CD4-positive, alpha-beta T cell treated with Interleukin-4 for 4 hours (primary cell): Measurements from ENCODE around the gene CAVIN2.
"Not testable (repeated sequence)": the region's sequence is repeated elsewhere in the genome, so short reads cannot be mapped to it uniquely, and the experiment has no call there.

Experiments
- DNase-seq: peaks from one replicate; pipeline ENCODE4 v3.0.0-alpha.2; 2020

The CAVIN2 gene

GRCh38 chr2:191797942-191798876, 48.7 kb downstream of the CAVIN2 start:
- no peak for DNase-seq

DNA sequence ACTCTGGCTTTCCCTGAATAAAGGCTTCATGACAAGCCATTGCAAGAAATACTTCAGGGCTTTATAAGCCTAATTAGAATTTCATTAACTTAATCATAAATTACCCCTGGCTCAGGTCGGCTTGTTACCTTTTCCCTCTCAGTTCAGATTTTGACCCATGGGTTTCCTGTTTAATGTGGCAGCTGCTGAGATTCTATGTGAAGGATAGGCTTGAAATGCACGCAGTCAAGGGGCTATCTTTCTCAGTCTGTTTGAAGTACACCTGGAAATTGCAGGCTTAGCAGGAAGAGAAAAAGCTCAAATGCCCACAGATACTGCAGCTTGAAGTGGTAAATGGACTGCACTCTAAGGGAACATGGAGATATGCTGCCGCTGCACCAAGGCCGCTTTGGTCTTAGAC, 49.4 kb downstream of the CAVIN2 start:
- DNase-seq = no peak

GRCh38 chr2:191795715-191796114, 51.2 kb downstream of the CAVIN2 start:
- no peak for DNase-seq

- DNase-seq = no peak
Measured at GRCh38 chr2:191791953-191792560, 54.8 kb downstream of the CAVIN2 start.

DNA sequence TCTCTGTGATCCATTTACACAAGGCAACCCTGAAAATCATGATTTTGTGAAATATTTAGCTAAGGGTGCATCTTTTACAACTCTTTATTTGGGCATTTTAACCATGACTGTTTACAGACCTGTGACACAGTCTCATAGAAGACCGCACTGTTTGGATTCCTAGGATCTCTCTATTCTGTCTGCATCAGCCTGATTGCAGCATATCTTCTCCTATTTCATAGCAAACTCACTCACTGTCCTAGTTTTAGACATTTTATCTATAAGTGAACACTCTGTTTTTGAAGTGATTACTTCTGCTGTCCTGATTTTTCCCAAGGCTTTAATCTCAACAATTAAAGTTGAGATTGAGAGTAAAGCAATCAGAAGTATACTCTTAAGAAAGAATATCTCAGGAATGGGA, 56.2 kb downstream of the CAVIN2 start:
- no peak for DNase-seq

GRCh38 chr2:191789796-191790195, 57.1 kb downstream of the CAVIN2 start:
- DNase-seq = no peak

DNA sequence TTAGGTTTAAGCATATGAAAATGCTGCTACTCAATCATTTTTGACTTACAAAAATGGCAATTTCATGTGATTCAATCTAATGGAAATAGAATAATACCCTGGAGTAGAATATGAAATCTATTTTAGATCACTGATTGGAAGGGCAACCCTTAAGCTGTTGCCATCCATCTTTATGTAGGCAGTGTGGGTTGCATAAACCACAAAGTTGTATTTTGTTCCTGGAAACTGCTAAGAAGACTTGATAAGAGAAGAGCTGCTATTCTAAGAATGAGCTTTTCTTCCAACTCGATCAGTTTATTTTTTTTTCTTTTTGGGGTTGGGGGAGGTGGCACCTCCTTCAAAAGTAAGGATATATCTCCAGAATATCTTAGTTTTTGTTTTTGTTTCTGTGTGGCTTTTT, 60.2 kb downstream of the CAVIN2 start:
- DNase-seq = no peak

GRCh38 chr2:191785651-191786050, 61.2 kb downstream of the CAVIN2 start:
- not testable (repeated sequence) for DNase-seq
